GM23338 (cell line): ENCODE results near the gene POC1B. TPM values are rescaled to one million over a fixed set of nuclear protein-coding genes. Genes with fewer than 3 reads are reported as not detected.

ENCODE experiments used
- ATAC-seq: fragments of 200-7000 bp; cut with Tn5 transposase; 3 replicates; pipeline ENCODE4 v1.9.1; 2020
- DNase-seq: peaks from one replicate; pipeline ENCODE4 v3.0.0-alpha.2; 2015; ENCODE audit warnings: low spot score
- H2AFZ ChIP-seq: fragments of 200-600 bp; sonication (generic); 2 replicates; pipeline ENCODE4 v1.8.0; 2016; ENCODE audit warnings: antibody characterized with exemption, mild to moderate bottlenecking, moderate library complexity
- H3F3A ChIP-seq: fragments of 200-600 bp; sonication (generic); replicated peaks from 2 replicates; pipeline ENCODE4 v1.8.0; 2017; ENCODE audit warnings: antibody characterized with exemption, mixed run types, low read depth
- H3K27ac ChIP-seq: fragments of 200-600 bp; sonication (generic); 2 replicates; pipeline ENCODE4 v1.6.1; 2016; ENCODE audit warnings: low read depth
- H3K27me3 ChIP-seq: fragments of 200-600 bp; sonication (generic); 2 replicates; pipeline ENCODE4 v1.8.0; 2016; ENCODE audit warnings: mild to moderate bottlenecking, mixed run types, moderate library complexity; ENCODE audit not compliant: insufficient read depth
- H3K36me3 ChIP-seq: fragments of 200-600 bp; sonication (generic); 2 replicates; pipeline ENCODE4 v1.8.0; 2016; ENCODE audit warnings: mild to moderate bottlenecking; ENCODE audit not compliant: insufficient read depth
- H3K4me1 ChIP-seq: fragments of 200-600 bp; sonication (generic); 2 replicates; pipeline ENCODE4 v1.8.0; 2016; ENCODE audit warnings: mild to moderate bottlenecking, moderate library complexity; ENCODE audit not compliant: insufficient read depth
- H3K4me2 ChIP-seq: fragments of 200-600 bp; sonication (generic); 2 replicates; pipeline ENCODE4 v1.7.1; 2017; ENCODE audit warnings: mixed run types
- H3K4me3 ChIP-seq: fragments of 200-600 bp; sonication (generic); 2 replicates; pipeline ENCODE4 v1.6.1; 2016; ENCODE audit warnings: mixed run types
- H3K79me2 ChIP-seq: fragments of 200-600 bp; sonication (generic); replicated peaks from 2 replicates; pipeline ENCODE4 v1.8.0; 2017; ENCODE audit warnings: mild to moderate bottlenecking; ENCODE audit not compliant: insufficient read depth
- H3K9me2 ChIP-seq: fragments of 200-600 bp; sonication (generic); 2 replicates; pipeline ENCODE4 v1.8.0; 2017; ENCODE audit not compliant: insufficient read depth
- H4K20me1 ChIP-seq: fragments of 200-600 bp; sonication (generic); replicated peaks from 2 replicates; pipeline ENCODE4 v1.8.0; 2017; ENCODE audit warnings: mild to moderate bottlenecking; ENCODE audit not compliant: insufficient read depth
- H3K27ac Mint-ChIP-seq: 2 replicates; pipeline ENCODE4 v1.8.0; 2020; ENCODE audit warnings: inconsistent platforms, mild to moderate bottlenecking, moderate library complexity, mixed read lengths
- H3K27me3 Mint-ChIP-seq: 3 replicates; pipeline ENCODE4 v1.8.0; 2022; ENCODE audit warnings: low read depth, mild to moderate bottlenecking, moderate library complexity, mixed read lengths, inconsistent platforms; ENCODE audit not compliant: insufficient read depth, poor library complexity
- H3K36me3 Mint-ChIP-seq: 3 replicates; pipeline ENCODE4 v1.8.0; 2021; ENCODE audit warnings: low read depth, mild to moderate bottlenecking, inconsistent platforms, moderate library complexity, mixed read lengths
- H3K4me1 Mint-ChIP-seq: 3 replicates; pipeline ENCODE4 v1.8.0; 2020; ENCODE audit warnings: mild to moderate bottlenecking, inconsistent platforms, mixed read lengths
- H3K4me3 Mint-ChIP-seq: 3 replicates; pipeline ENCODE4 v1.8.0; 2021; ENCODE audit warnings: moderate library complexity, mild to moderate bottlenecking, inconsistent platforms, mixed read lengths
- H3K9me3 Mint-ChIP-seq: 3 replicates; pipeline ENCODE4 v1.8.0; 2020; ENCODE audit warnings: moderate library complexity, mild to moderate bottlenecking, inconsistent platforms, mixed read lengths
- CREB1 ChIP-seq: fragments of 250-450 bp; sonication (Bioruptor Pico); IDR thresholded peaks from 2 replicates; pipeline ENCODE4 v1.5.0; 2020; ENCODE audit warnings: low read depth, mild to moderate bottlenecking, moderate library complexity
- EZH2 ChIP-seq: fragments of 200-600 bp; sonication (generic); IDR thresholded peaks from one replicate; pipeline ENCODE4 v1.8.0; 2017; ENCODE audit warnings: antibody characterized with exemption, mild to moderate bottlenecking, low read depth; ENCODE audit not compliant: unreplicated experiment
- EZH2phosphoT487 ChIP-seq: fragments of 200-600 bp; sonication (generic); IDR thresholded peaks from one replicate; pipeline ENCODE4 v1.8.1; 2018; ENCODE audit warnings: antibody characterized with exemption; ENCODE audit not compliant: unreplicated experiment
- JUNB ChIP-seq: IDR thresholded peaks from one replicate; pipeline ENCODE4 v1.6.1; 2016; ENCODE audit warnings: antibody characterized with exemption; ENCODE audit not compliant: unreplicated experiment
- NANOG ChIP-seq: IDR thresholded peaks from 2 replicates; pipeline ENCODE4 v1.6.1; 2016; ENCODE audit warnings: antibody characterized with exemption, borderline replicate concordance
- POLR2AphosphoS5 ChIP-seq: IDR thresholded peaks from 2 replicates; pipeline ENCODE4 v1.6.1; 2016; ENCODE audit warnings: antibody characterized with exemption, low read depth
- REST ChIP-seq: IDR thresholded peaks from one replicate; pipeline ENCODE4 v1.6.1; 2018; ENCODE audit warnings: antibody characterized with exemption; ENCODE audit not compliant: unreplicated experiment
- STAT1 ChIP-seq: IDR thresholded peaks from one replicate; pipeline ENCODE4 v1.6.1; 2016; ENCODE audit warnings: antibody characterized with exemption; ENCODE audit not compliant: unreplicated experiment
- ZNF114 ChIP-seq: fragments of 250-450 bp; sonication (Bioruptor Pico); IDR thresholded peaks from 2 replicates; pipeline ENCODE4 v1.5.0; 2020; ENCODE audit warnings: mild to moderate bottlenecking, moderate library complexity
- ZNF331 ChIP-seq: fragments of 250-450 bp; sonication (Bioruptor Pico); IDR thresholded peaks from 2 replicates; pipeline ENCODE4 v1.5.0; 2020; ENCODE audit warnings: low read depth, mild to moderate bottlenecking, moderate library complexity
- polyA plus RNA-seq: library from polyadenylated mRNA; unstranded; fragments of >200 nt; fragmentation: Nextera tagmentation; extraction: Ambion mirVana; gene quantifications from 2 replicates; pipeline ENCODE4 v1.2.1, GENCODE V29; 2016
- total RNA-seq: library from RNA; depleted of rRNA; stranded (reverse); fragments of >200 nt; shearing (Covaris generic); gene quantifications from 2 replicates; pipeline ENCODE4 v1.2.3, GENCODE V29; 2014
- TF ChIP-seq, protein P1 (sequence below), 2 experiments: fragments of 200-600 bp in 1 of 2; sonication (generic) in 1 of 2; conservative IDR thresholded peaks; 2 replicates each; pipeline versions ENCODE4 v1.5.1 to v1.6.1; 2016 to 2017; ENCODE audit warnings: antibody characterized with exemption in 2 of 2, low read depth in 2 of 2, mild to moderate bottlenecking in 2 of 2, moderate library complexity in 1 of 2
- TF ChIP-seq, protein P2 (sequence below): IDR thresholded peaks from 2 replicates; pipeline ENCODE4 v1.6.1; 2016; ENCODE audit warnings: antibody characterized with exemption
- TF ChIP-seq, protein P3 (sequence below): fragments of 250-450 bp; sonication (Bioruptor Pico); IDR thresholded peaks from 2 replicates; pipeline ENCODE4 v1.5.0; 2020; ENCODE audit warnings: mild to moderate bottlenecking, moderate library complexity

Gene POC1B
- total and polyA plus RNA-seq, 2 experiments from 2014 or later = 11.8 to 17.5 TPM

DNA sequence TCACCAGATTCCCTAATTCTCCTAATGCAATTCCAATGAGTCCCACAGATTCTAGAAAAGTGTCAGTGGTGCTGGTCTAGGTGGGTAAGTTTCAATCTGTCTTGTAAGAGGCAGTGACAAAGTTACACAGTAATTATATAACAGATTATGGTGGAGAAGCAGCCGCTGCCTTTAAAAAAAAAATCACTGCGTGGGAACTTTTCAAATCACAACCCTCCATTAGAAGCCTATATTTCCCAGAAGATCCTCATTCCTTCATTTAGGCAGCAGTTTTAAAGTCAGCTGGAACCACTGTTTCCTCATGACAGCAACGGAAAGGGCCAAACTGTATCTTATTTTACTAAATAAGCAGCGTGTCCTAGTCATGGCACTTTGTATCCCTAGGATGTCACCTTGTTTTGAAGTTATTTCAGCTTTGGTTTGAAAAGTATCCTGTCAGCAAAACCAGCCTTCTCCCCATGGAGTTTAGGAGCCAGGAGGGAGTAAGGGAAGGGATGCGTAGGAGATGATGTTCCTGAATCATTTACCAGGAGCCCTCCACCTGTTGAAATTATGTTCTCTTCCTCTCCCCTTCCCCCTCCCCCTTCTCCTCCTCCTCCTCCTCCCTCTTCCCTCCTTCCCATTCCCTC lies 145.9 kb downstream of the POC1B start:
- no peak for TF ChIP-seq JUNB
- TF ChIP-seq REST = no peak
- TF ChIP-seq NANOG = no peak
- TF ChIP-seq, protein P1, sequence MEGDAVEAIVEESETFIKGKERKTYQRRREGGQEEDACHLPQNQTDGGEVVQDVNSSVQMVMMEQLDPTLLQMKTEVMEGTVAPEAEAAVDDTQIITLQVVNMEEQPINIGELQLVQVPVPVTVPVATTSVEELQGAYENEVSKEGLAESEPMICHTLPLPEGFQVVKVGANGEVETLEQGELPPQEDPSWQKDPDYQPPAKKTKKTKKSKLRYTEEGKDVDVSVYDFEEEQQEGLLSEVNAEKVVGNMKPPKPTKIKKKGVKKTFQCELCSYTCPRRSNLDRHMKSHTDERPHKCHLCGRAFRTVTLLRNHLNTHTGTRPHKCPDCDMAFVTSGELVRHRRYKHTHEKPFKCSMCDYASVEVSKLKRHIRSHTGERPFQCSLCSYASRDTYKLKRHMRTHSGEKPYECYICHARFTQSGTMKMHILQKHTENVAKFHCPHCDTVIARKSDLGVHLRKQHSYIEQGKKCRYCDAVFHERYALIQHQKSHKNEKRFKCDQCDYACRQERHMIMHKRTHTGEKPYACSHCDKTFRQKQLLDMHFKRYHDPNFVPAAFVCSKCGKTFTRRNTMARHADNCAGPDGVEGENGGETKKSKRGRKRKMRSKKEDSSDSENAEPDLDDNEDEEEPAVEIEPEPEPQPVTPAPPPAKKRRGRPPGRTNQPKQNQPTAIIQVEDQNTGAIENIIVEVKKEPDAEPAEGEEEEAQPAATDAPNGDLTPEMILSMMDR (conservative IDR thresholded peaks at IDR 0.05; ENCODE audit: low read depth in 2 of 2) = no peak
- TF ChIP-seq STAT1 = no peak
- TF ChIP-seq, protein P2, sequence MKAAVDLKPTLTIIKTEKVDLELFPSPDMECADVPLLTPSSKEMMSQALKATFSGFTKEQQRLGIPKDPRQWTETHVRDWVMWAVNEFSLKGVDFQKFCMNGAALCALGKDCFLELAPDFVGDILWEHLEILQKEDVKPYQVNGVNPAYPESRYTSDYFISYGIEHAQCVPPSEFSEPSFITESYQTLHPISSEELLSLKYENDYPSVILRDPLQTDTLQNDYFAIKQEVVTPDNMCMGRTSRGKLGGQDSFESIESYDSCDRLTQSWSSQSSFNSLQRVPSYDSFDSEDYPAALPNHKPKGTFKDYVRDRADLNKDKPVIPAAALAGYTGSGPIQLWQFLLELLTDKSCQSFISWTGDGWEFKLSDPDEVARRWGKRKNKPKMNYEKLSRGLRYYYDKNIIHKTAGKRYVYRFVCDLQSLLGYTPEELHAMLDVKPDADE = no peak
- TF ChIP-seq POLR2AphosphoS5 = no peak
- TF ChIP-seq, protein P3, sequence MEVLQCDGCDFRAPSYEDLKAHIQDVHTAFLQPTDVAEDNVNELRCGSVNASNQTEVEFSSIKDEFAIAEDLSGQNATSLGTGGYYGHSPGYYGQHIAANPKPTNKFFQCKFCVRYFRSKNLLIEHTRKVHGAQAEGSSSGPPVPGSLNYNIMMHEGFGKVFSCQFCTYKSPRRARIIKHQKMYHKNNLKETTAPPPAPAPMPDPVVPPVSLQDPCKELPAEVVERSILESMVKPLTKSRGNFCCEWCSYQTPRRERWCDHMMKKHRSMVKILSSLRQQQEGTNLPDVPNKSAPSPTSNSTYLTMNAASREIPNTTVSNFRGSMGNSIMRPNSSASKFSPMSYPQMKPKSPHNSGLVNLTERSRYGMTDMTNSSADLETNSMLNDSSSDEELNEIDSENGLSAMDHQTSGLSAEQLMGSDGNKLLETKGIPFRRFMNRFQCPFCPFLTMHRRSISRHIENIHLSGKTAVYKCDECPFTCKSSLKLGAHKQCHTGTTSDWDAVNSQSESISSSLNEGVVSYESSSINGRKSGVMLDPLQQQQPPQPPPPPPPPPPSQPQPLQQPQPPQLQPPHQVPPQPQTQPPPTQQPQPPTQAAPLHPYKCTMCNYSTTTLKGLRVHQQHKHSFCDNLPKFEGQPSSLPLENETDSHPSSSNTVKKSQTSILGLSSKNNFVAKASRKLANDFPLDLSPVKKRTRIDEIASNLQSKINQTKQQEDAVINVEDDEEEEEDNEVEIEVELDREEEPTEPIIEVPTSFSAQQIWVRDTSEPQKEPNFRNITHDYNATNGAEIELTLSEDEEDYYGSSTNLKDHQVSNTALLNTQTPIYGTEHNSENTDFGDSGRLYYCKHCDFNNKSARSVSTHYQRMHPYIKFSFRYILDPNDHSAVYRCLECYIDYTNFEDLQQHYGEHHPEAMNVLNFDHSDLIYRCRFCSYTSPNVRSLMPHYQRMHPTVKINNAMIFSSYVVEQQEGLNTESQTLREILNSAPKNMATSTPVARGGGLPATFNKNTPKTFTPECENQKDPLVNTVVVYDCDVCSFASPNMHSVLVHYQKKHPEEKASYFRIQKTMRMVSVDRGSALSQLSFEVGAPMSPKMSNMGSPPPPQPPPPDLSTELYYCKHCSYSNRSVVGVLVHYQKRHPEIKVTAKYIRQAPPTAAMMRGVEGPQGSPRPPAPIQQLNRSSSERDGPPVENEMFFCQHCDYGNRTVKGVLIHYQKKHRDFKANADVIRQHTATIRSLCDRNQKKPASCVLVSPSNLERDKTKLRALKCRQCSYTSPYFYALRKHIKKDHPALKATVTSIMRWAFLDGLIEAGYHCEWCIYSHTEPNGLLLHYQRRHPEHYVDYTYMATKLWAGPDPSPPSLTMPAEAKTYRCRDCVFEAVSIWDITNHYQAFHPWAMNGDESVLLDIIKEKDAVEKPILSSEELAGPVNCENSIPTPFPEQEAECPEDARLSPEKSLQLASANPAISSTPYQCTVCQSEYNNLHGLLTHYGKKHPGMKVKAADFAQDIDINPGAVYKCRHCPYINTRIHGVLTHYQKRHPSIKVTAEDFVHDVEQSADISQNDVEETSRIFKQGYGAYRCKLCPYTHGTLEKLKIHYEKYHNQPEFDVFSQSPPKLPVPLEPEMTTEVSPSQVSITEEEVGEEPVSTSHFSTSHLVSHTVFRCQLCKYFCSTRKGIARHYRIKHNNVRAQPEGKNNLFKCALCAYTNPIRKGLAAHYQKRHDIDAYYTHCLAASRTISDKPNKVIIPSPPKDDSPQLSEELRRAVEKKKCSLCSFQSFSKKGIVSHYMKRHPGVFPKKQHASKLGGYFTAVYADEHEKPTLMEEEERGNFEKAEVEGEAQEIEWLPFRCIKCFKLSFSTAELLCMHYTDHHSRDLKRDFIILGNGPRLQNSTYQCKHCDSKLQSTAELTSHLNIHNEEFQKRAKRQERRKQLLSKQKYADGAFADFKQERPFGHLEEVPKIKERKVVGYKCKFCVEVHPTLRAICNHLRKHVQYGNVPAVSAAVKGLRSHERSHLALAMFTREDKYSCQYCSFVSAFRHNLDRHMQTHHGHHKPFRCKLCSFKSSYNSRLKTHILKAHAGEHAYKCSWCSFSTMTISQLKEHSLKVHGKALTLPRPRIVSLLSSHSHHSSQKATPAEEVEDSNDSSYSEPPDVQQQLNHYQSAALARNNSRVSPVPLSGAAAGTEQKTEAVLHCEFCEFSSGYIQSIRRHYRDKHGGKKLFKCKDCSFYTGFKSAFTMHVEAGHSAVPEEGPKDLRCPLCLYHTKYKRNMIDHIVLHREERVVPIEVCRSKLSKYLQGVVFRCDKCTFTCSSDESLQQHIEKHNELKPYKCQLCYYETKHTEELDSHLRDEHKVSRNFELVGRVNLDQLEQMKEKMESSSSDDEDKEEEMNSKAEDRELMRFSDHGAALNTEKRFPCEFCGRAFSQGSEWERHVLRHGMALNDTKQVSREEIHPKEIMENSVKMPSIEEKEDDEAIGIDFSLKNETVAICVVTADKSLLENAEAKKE (CRISPR knock-in tag) = no peak
- TF ChIP-seq CREB1 (CRISPR knock-in tag) = no peak
- no peak for TF ChIP-seq ZNF114 (CRISPR knock-in tag)
- TF ChIP-seq ZNF331 (CRISPR knock-in tag) = no peak
- TF ChIP-seq EZH2 = no peak
- TF ChIP-seq EZH2phosphoT487 = no peak

More for the DNA sequence above, 145.9 kb downstream of the POC1B start:
- Mint-ChIP-seq H3K27ac (no peak overlapping the region), H3K4me3 (no peak overlapping the region), H3K4me1 (peaks cover 30% of the 10 kb centered on the region), H3K9me3 (no peaks in the 10 kb centered on the region), H3K27me3 (peaks cover 2% of the 10 kb centered on the region), H3K36me3 (peaks cover 3% of the 10 kb centered on the region; the same call in 1 of the 3 replicates)
- H3K4me3 ChIP-seq = no peak overlapping the region
- no peak for ATAC-seq
- H3K79me2 ChIP-seq = no peaks in the 10 kb centered on the region
- H4K20me1 ChIP-seq = no peaks in the 10 kb centered on the region
- H3K27ac ChIP-seq = no peak overlapping the region
- no peak for DNase-seq
- H3K9me2 ChIP-seq = 0 out of 2 replicates have a peak, but pooled peaks cover 9% of the 10 kb centered on the region
- H3K4me1 ChIP-seq = peaks cover 23% of the 10 kb centered on the region
- H3F3A ChIP-seq = no peaks in the 10 kb centered on the region
- no peak overlapping the region for H3K4me2 ChIP-seq
- no peak overlapping the region for H2AFZ ChIP-seq
- no peaks in the 10 kb centered on the region for H3K36me3 ChIP-seq
- no peaks in the 10 kb centered on the region for H3K27me3 ChIP-seq
